Measurements from ENCODE around the gene TIE1.

DNA sequence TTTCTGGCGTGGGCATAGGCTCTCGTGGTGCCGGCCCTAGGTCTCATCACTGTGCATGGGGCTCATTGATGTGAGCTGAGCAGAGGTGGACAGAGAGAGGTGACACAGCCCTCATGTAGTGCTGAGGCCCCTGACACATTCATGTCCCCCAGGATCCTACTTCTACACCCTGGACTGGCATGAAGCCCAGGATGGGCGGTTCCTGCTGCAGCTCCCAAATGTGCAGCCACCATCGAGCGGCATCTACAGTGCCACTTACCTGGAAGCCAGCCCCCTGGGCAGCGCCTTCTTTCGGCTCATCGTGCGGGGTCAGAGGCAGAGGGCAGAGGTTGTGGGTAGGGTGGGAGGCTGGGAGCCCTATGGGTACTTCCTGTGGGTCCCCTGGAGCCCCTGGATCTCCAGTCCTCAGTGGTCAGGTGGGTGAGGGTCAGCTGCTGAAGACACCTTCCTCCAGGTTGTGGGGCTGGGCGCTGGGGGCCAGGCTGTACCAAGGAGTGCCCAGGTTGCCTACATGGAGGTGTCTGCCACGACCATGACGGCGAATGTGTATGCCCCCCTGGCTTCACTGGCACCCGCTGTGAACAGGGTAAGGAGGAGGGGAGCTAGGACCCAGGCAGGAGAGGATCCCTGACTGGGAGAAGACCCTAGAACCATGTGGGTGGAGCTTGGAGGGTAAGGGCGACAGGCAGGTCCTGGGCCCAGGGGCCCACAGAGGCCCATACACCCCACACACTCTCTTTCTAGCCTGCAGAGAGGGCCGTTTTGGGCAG lies 6.1 kb downstream of the TIE1 start:
- TF ChIP-seq, protein P1, sequence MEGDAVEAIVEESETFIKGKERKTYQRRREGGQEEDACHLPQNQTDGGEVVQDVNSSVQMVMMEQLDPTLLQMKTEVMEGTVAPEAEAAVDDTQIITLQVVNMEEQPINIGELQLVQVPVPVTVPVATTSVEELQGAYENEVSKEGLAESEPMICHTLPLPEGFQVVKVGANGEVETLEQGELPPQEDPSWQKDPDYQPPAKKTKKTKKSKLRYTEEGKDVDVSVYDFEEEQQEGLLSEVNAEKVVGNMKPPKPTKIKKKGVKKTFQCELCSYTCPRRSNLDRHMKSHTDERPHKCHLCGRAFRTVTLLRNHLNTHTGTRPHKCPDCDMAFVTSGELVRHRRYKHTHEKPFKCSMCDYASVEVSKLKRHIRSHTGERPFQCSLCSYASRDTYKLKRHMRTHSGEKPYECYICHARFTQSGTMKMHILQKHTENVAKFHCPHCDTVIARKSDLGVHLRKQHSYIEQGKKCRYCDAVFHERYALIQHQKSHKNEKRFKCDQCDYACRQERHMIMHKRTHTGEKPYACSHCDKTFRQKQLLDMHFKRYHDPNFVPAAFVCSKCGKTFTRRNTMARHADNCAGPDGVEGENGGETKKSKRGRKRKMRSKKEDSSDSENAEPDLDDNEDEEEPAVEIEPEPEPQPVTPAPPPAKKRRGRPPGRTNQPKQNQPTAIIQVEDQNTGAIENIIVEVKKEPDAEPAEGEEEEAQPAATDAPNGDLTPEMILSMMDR (IDR thresholded peaks at IDR 0.05; ENCODE audit: low read depth, low read length): no peak
- TF ChIP-seq EZH2phosphoT487 (IDR thresholded peaks at IDR 0.05; ENCODE audit: low read depth): no peak

Measured in OCI-LY3 (cell line).